ENCODE measurements around the gene B4GALT5.

Gene B4GALT5

DNA sequence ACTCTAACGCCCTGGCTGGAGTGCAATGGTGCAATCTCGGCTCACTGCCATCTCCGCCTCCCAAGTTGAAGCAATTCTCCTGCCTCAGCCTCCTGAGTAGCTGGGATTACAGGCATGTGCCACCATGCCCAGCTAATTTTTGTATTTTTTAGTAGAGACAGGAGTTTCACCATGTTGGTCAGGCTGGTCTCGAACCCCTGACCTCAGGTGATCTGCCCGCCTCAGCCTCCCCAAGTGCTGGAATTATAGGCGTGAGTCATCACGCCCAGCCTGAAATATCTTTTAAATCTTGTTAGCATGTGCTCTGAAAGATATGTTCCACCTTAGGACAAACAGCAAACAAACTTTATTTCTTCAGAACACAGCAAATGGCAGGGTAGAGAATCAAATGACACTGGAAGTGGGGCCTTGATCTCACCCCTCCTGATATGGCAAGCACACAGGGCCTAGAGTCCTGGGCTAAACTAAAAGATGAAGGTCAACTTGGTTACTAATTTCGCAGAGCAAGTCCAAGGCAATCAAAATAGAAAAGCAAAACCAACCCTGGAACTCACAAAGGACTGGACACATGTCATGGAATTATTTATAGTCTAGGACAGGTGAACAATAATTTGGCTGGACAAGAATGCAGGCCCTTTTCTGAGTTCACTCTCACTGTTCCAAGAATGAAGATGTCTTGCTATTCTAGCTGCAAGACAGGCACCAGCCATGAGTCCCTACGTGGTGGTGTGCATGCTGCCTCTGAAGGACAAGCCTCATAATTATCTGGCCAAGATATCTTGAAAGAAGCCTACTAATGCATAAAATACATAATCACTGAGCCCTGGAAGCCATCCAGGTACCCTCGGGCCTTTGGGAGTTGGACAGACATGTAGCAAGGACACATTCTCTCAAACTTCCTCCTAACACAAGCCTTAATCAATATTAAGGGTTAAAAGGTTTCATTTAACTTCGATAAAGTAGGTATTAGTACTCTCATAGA lies 35.6 kb downstream of the B4GALT5 start:
- Histone ChIP-seq H3K27ac (replicated peaks) (peak overlapping the region; percentile 23; the same call in 1 of the 2 replicates), H3K4me3 (replicated peaks; ENCODE audit: insufficient read depth, low read length) (no peak overlapping the region), H3K27me3 (ENCODE audit: insufficient read depth, poor library complexity, severe bottlenecking) (no peaks in the 10 kb centered on the region)
- no peak for TF ChIP-seq SPI1 (IDR thresholded peaks at IDR 0.05; ENCODE audit: borderline replicate concordance, low read depth)
- no peak for TF ChIP-seq REST (IDR thresholded peaks at IDR 0.05; ENCODE audit: insufficient replicate concordance, low read depth)
- TF ChIP-seq, protein P1, sequence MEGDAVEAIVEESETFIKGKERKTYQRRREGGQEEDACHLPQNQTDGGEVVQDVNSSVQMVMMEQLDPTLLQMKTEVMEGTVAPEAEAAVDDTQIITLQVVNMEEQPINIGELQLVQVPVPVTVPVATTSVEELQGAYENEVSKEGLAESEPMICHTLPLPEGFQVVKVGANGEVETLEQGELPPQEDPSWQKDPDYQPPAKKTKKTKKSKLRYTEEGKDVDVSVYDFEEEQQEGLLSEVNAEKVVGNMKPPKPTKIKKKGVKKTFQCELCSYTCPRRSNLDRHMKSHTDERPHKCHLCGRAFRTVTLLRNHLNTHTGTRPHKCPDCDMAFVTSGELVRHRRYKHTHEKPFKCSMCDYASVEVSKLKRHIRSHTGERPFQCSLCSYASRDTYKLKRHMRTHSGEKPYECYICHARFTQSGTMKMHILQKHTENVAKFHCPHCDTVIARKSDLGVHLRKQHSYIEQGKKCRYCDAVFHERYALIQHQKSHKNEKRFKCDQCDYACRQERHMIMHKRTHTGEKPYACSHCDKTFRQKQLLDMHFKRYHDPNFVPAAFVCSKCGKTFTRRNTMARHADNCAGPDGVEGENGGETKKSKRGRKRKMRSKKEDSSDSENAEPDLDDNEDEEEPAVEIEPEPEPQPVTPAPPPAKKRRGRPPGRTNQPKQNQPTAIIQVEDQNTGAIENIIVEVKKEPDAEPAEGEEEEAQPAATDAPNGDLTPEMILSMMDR (IDR thresholded peaks at IDR 0.05; ENCODE audit: insufficient read depth, low read length), result no peak
- no peak for TF ChIP-seq POLR2AphosphoS5 (IDR thresholded peaks at IDR 0.05; ENCODE audit: low read depth)
- TF ChIP-seq GABPA (IDR thresholded peaks at IDR 0.05; ENCODE audit: low read depth), result no peak
- no peak for DNase-seq (ENCODE audit: low read depth in 1 of 2, low spot score in 1 of 2)

DNA sequence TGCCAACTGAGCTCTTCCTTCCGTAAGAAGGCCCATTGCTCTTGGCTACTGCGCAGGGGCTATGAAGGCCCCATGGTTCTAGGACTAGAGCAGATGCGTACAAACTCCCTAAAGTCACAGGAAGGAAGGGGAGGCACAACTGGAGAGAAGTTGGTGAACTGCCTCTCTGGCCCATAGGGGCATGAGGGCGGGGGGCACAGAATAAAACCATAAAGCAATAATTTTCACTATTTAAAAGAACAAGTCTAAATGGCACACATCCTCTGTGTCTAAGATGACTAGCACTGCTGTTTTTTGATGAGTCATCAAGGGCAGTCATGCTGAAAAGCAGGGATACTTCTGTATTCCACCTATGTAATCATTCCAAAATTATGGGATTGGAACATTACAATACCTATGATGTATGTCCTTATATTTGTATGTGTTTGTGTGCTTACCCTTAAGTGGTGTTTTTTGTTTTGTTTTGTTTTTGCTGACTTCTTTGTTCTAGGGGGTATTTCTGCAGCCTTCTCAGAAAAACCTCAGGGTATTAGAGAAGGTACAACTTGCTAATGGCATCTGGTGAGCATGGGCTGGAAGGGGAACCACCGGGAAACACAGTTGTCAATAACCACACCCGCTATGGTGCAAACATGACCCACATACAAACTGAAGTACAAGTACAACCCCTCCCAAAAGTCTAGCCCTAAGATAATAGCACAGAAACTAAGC lies 36.9 kb downstream of the B4GALT5 start:
- H3K27ac ChIP-seq (replicated peaks), result peak overlapping the region; percentile 1; the same call in 1 of the 2 replicates
- no peak for TF ChIP-seq REST (IDR thresholded peaks at IDR 0.05; ENCODE audit: insufficient replicate concordance, low read depth)
- no peak for TF ChIP-seq SPI1 (IDR thresholded peaks at IDR 0.05; ENCODE audit: borderline replicate concordance, low read depth)
- TF ChIP-seq POLR2AphosphoS5 (IDR thresholded peaks at IDR 0.05; ENCODE audit: low read depth), result no peak
- TF ChIP-seq, protein P1 (IDR thresholded peaks at IDR 0.05; ENCODE audit: insufficient read depth, low read length), result no peak
- TF ChIP-seq GABPA (IDR thresholded peaks at IDR 0.05; ENCODE audit: low read depth), result no peak
- no peaks in the 10 kb centered on the region for H3K27me3 ChIP-seq (ENCODE audit: insufficient read depth, poor library complexity, severe bottlenecking)
- no peak overlapping the region for H3K4me3 ChIP-seq (replicated peaks; ENCODE audit: insufficient read depth, low read length)
- DNase-seq (ENCODE audit: low read depth in 1 of 2, low spot score in 1 of 2), result peak in 1 of 2 experiments; percentile 79

- no peak overlapping the region for H3K4me3 ChIP-seq (replicated peaks; ENCODE audit: insufficient read depth, low read length)
- no peak for DNase-seq (ENCODE audit: low read depth in 1 of 2, low spot score in 1 of 2)
- 0 out of 2 replicates have a peak overlapping the region, but pooled peaks have one; percentile 1 for H3K27ac ChIP-seq (replicated peaks)
- H3K27me3 ChIP-seq (ENCODE audit: insufficient read depth, poor library complexity, severe bottlenecking), result no peaks in the 10 kb centered on the region
- TF ChIP-seq, protein P1 (IDR thresholded peaks at IDR 0.05; ENCODE audit: insufficient read depth, low read length), result no peak
- no peak for TF ChIP-seq REST (IDR thresholded peaks at IDR 0.05; ENCODE audit: insufficient replicate concordance, low read depth)
- TF ChIP-seq GABPA (IDR thresholded peaks at IDR 0.05; ENCODE audit: low read depth), result no peak
- TF ChIP-seq SPI1 (IDR thresholded peaks at IDR 0.05; ENCODE audit: borderline replicate concordance, low read depth), result no peak
- no peak for TF ChIP-seq POLR2AphosphoS5 (IDR thresholded peaks at IDR 0.05; ENCODE audit: low read depth)
Observed at GRCh38 chr20:49675368-49676151, 38.1 kb downstream of the B4GALT5 start.
